GM21526 (cell line): ENCODE measurements around the gene USE1.

ENCODE experiments used
- ATAC-seq: cut with Tn5 transposase; IDR thresholded peaks from one replicate; pipeline ENCODE4 v1.9.1; 2021; ENCODE audit warnings: moderate library complexity; ENCODE audit not compliant: unreplicated experiment, low FRiP score

The USE1 gene

GRCh38 chr19:17235300-17235970 is 20.3 kb downstream of the USE1 start:
- no peak for ATAC-seq

- no peak for ATAC-seq
Measured at GRCh38 chr19:17235971-17236777, 21.0 kb downstream of the USE1 start.

GRCh38 chr19:17236811-17237543 is 21.8 kb downstream of the USE1 start:
- ATAC-seq, result no peak

GRCh38 chr19:17237747-17238706 is 22.9 kb downstream of the USE1 start:
- no peak for ATAC-seq

GRCh38 chr19:17240062-17240752 is 25.1 kb downstream of the USE1 start:
- no peak for ATAC-seq

- ATAC-seq, result no peak
Measured at GRCh38 chr19:17240826-17241399, 25.8 kb downstream of the USE1 start.

- ATAC-seq, result no peak
Measured at GRCh38 chr19:17242431-17243208, 27.5 kb downstream of the USE1 start.

- no peak for ATAC-seq
Measured at GRCh38 chr19:17243211-17243829, 28.2 kb downstream of the USE1 start.

- ATAC-seq, result no peak
Measured at GRCh38 chr19:17243830-17244617, 28.9 kb downstream of the USE1 start.

- no peak for ATAC-seq
Measured at GRCh38 chr19:17244618-17245534, 29.7 kb downstream of the USE1 start.

GRCh38 chr19:17245535-17245984 is 30.4 kb downstream of the USE1 start, which contains the start of gene NR2F6:
TSS of gene NR2F6 (minus strand) at chr19:17245919. CDS start at chr19:17245220, 699 bp downstream.
- peak; percentile 21 for ATAC-seq

GRCh38 chr19:17246681-17247425 is 31.7 kb downstream of the USE1 start:
- ATAC-seq, result no peak

GRCh38 chr19:17248011-17248776 is 33.0 kb downstream of the USE1 start:
- no peak for ATAC-seq

- ATAC-seq, result no peak
Measured at GRCh38 chr19:17249887-17250548, 34.9 kb downstream of the USE1 start.
